GM12878 (cell line): ENCODE measurements around the gene CFAP47. TPM values are rescaled to one million over a fixed set of nuclear protein-coding genes. Genes with fewer than 3 reads are reported as not detected.

Experiments used
- ATAC-seq: fragments of 200-7000 bp; cut with Tn5 transposase; 3 replicates; pipeline ENCODE4 v1.9.1; 2020; ENCODE audit warnings: mild to moderate bottlenecking, moderate library complexity
- BruUV-seq: library from RNA; stranded (reverse); fragments of 400-500 nt; replicated peaks from 2 replicates; lab custom pipeline; 2021; lab: Mats Ljungman, UMichigan
- CTCF ChIA-PET: fragments of 300-600 bp; sonication (Branson Sonifier 250); formaldehyde crosslinking; extraction: SDS; loops from one replicate; lab custom pipeline; 2021; ENCODE audit warnings: inconsistent platforms; lab: Yijun Ruan, JAX
- POLR2A ChIA-PET: fragments of 350-600 bp; formaldehyde crosslinking; extraction: SDS; loops from one replicate; lab custom pipeline; 2021; ENCODE audit warnings: inconsistent platforms; lab: Charles Lee
- RAD21 ChIA-PET: fragments of 300-600 bp; sonication (Branson Sonifier 250); formaldehyde crosslinking; loops from one replicate; lab custom pipeline; 2023; ENCODE audit warnings: antibody characterized with exemption; ENCODE audit not compliant: unreplicated experiment; lab: Charles Lee
- SMC1A ChIA-PET: fragments of 300-600 bp; sonication (Branson Sonifier 250); formaldehyde crosslinking; loops from one replicate; lab custom pipeline; 2023; ENCODE audit not compliant: unreplicated experiment, uncharacterized antibody; lab: Charles Lee
- DNase-seq: peaks from one replicate; pipeline ENCODE4 v3.0.0-alpha.2; 2011; ENCODE audit warnings: low read depth, low spot score
- FAIRE-seq: peaks from 3 replicates; lab custom pipeline; 2011; peaks lifted over from hg19 to GRCh38; lab: Jason Lieb, UNC
- H2AFZ ChIP-seq: 2 replicates; pipeline ENCODE4 v1.6.0; 2011; ENCODE audit warnings: low read depth, low read length, control low read depth; ENCODE audit not compliant: control insufficient read depth
- H3K27ac ChIP-seq: 2 replicates; pipeline ENCODE4 v1.5.1; 2011; ENCODE audit warnings: control low read depth; ENCODE audit not compliant: control insufficient read depth, insufficient read depth
- H3K27me3 ChIP-seq, 2 experiments: replicated peaks in 1 of 2; 2 replicates each; pipeline versions ENCODE4 v1.6.0 to v1.6.1; 2011; ENCODE audit warnings: low read length in 1 of 2; ENCODE audit not compliant: control insufficient read depth in 2 of 2, insufficient read depth in 2 of 2
- H3K36me3 ChIP-seq, 2 experiments: 2 replicates each; pipeline ENCODE4 v1.5.1; 2011; ENCODE audit warnings: low read length in 1 of 2; ENCODE audit not compliant: control insufficient read depth in 2 of 2, insufficient read depth in 2 of 2
- H3K4me1 ChIP-seq: 2 replicates; pipeline ENCODE4 v1.6.1; 2011; ENCODE audit warnings: mild to moderate bottlenecking, low read length, moderate library complexity, mixed read lengths; ENCODE audit not compliant: control insufficient read depth, insufficient read depth
- H3K4me2 ChIP-seq: 2 replicates; pipeline ENCODE4 v1.6.0; 2011; ENCODE audit warnings: control low read depth; ENCODE audit not compliant: control insufficient read depth, insufficient read depth
- H3K4me3 ChIP-seq: fragments of 200-600 bp; sonication (generic); 2 replicates; pipeline ENCODE4 v1.5.1; 2016
- H3K79me2 ChIP-seq: 2 replicates; pipeline ENCODE4 v1.6.0; 2011; ENCODE audit warnings: low read length; ENCODE audit not compliant: control insufficient read depth, insufficient read depth
- H3K9ac ChIP-seq: 2 replicates; pipeline ENCODE4 v1.8.0; 2011; ENCODE audit warnings: low read length, control low read depth, mixed read lengths; ENCODE audit not compliant: control insufficient read depth, insufficient read depth
- H3K9me3 ChIP-seq: replicated peaks from 3 replicates; pipeline ENCODE4 v1.5.1; 2011; ENCODE audit warnings: mild to moderate bottlenecking, low read length; ENCODE audit not compliant: control insufficient read depth, insufficient read depth
- H4K20me1 ChIP-seq: 2 replicates; pipeline ENCODE4 v1.6.0; 2011; ENCODE audit not compliant: control insufficient read depth, insufficient read depth
- CHD4 ChIP-seq: fragments of 200-600 bp; sonication (generic); IDR thresholded peaks from 2 replicates; pipeline ENCODE4 v1.6.1; 2016; ENCODE audit warnings: mild to moderate bottlenecking
- FOS ChIP-seq: IDR thresholded peaks from 3 replicates; pipeline ENCODE4 v1.6.1; 2011; ENCODE audit warnings: borderline replicate concordance; ENCODE audit not compliant: insufficient read length; ENCODE audit errors: extremely low read depth
- HDAC2 ChIP-seq: fragments of 200-600 bp; sonication (generic); IDR thresholded peaks from 2 replicates; pipeline ENCODE4 v1.6.1; 2017
- HDGF ChIP-seq: fragments of 450-650 bp; IDR thresholded peaks from 2 replicates; pipeline ENCODE4 v1.6.1; 2016; ENCODE audit warnings: antibody characterized with exemption
- MEF2A ChIP-seq: IDR thresholded peaks from 2 replicates; pipeline ENCODE4 v1.6.1; 2011; ENCODE audit warnings: low read depth, mild to moderate bottlenecking, low read length, moderate library complexity; ENCODE audit not compliant: insufficient read depth
- MTA2 ChIP-seq: fragments of 450-650 bp; IDR thresholded peaks from 2 replicates; pipeline ENCODE4 v1.6.1; 2016; ENCODE audit warnings: low read depth, mild to moderate bottlenecking, moderate library complexity
- MYB ChIP-seq: fragments of 150-350 bp; IDR thresholded peaks from 2 replicates; pipeline ENCODE4 v1.6.1; 2014; ENCODE audit warnings: mild to moderate bottlenecking, low read depth, low read length, borderline replicate concordance
- POLR2AphosphoS5 ChIP-seq: IDR thresholded peaks from 2 replicates; pipeline ENCODE4 v1.6.1; 2011; ENCODE audit warnings: mild to moderate bottlenecking, low read length, inconsistent platforms
- RCOR1 ChIP-seq: conservative IDR thresholded peaks from 2 replicates; pipeline ENCODE4 v1.6.1; 2012; ENCODE audit warnings: low read depth, low read length, improper control_type of control experiment
- RFX5 ChIP-seq: IDR thresholded peaks from 2 replicates; pipeline ENCODE4 v1.6.1; 2011; ENCODE audit warnings: low read depth, low read length, improper control_type of control experiment
- SP1 ChIP-seq: IDR thresholded peaks from one replicate; pipeline ENCODE4 v1.6.1; 2011; ENCODE audit warnings: low read depth, low read length
- SUZ12 ChIP-seq: fragments of 200-600 bp; sonication (generic); IDR thresholded peaks from one replicate; pipeline ENCODE4 v1.6.1; 2018; ENCODE audit warnings: antibody characterized with exemption, mild to moderate bottlenecking; ENCODE audit not compliant: unreplicated experiment
- WGBS: methylation state at CpG from one replicate; pipeline ENCODE4 v1.1.6; 2016; ENCODE audit warnings: low lambda C conversion rate; ENCODE audit not compliant: insufficient replicate concordance, insufficient coverage; ENCODE audit errors: missing lambda C conversion rate; 5-methylcytosine and 5-hydroxymethylcytosine counted together
- in situ Hi-C: fragments of 300-500 bp; cut with MboI; formaldehyde crosslinking; loops from 9 replicates; pipeline ENCODE4 v1.14.3; 2018; ENCODE audit warnings: mixed read lengths
- intact Hi-C: fragments of 100-400 bp; cut with micrococcal nuclease; formaldehyde crosslinking; loops from one replicate; pipeline ENCODE4 v1.14.2; 2022; ENCODE audit not compliant: unreplicated experiment
- polyA plus RNA-seq, 11 experiments: library from polyadenylated mRNA; depleted of rRNA in 4 of 11; unstranded in 6 of 11; stranded (reverse) in 5 of 11; fragments of >200 nt; fragmentation: Nextera tagmentation in 4 of 11; fragmentation: Illumina TruSeq in 1 of 11; extraction: Ambion mirVana in 4 of 11; extraction: Trizol in 1 of 11; gene quantifications; 1 replicate in 1 of 11; 2 replicates in 10 of 11; pipeline versions ENCODE4 v1.2.1 to v1.2.3, GENCODE V29; 2011 to 2016; ENCODE audit warnings: inconsistent platforms in 2 of 11, missing spikeins in 2 of 11, low read depth in 1 of 11
- total RNA-seq, 4 experiments: library from RNA; depleted of rRNA in 3 of 4; stranded (reverse); fragments of >200 nt in 3 of 4; fragmentation: Illumina TruSeq in 1 of 4; extraction: Trizol in 1 of 4; gene quantifications; 2 replicates each; pipeline versions ENCODE4 v1.2.1 to v1.2.3, GENCODE V29; 2013 to 2021
- TF ChIP-seq, protein P1 (sequence below): fragments of 150-350 bp; IDR thresholded peaks from 2 replicates; pipeline ENCODE4 v1.6.1; 2014; ENCODE audit warnings: mild to moderate bottlenecking, low read depth, low read length
- TF ChIP-seq, protein P2 (sequence below): IDR thresholded peaks from 2 replicates; pipeline ENCODE4 v1.6.1; 2012; ENCODE audit warnings: low read depth, low read length, improper control_type of control experiment

The CFAP47 gene
- total and polyA plus RNA-seq, 10 of the 15 experiments (the other 5 are each of a cell fraction or from before 2014, with no cell fraction given): 0.02 to 0.88 (median 0.06) TPM; not detected in 3

DNA sequence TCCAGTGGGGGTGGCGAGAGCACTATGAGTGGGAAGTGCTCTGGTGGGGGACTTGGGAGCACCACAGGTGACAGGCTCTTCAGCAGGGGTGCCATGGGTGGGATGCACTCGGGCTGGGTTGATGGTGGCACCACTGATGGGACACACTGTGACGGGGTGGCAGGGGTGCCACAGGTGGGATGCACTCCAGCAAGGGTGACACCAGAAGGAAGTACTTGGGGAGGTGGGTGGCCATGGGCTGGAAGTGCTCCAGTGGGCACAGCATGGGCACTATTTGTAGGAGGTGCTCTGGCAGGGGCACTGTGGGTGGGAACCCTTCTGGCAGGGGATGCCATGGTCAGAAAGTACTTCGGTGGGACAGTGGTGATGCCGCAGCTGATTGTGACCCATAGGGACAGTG lies 346.6 kb downstream of the CFAP47 start:
- Histone ChIP-seq H3K36me3 (no peaks in the 10 kb centered on the region), H3K27ac (no peak overlapping the region), H3K4me3 (no peak overlapping the region), H4K20me1 (no peaks in the 10 kb centered on the region), H3K4me1 (no peaks in the 10 kb centered on the region), H2AFZ (no peak overlapping the region), H3K79me2 (no peaks in the 10 kb centered on the region), H3K9me3 (no peaks in the 10 kb centered on the region), H3K9ac (no peak overlapping the region), H3K4me2 (no peak overlapping the region), H3K27me3 (no peaks in the 10 kb centered on the region)
- ChIA-PET RAD21 (no interaction called here), SMC1A (no interaction called here), CTCF (no interaction called here), POLR2A (no interaction called here)
- no peak for DNase-seq
- in situ Hi-C loops (no loop called here), intact Hi-C loops (no loop called here)
- FAIRE-seq: no peak
- no TSS peak for BruUV-seq
- TF ChIP-seq, protein P1, sequence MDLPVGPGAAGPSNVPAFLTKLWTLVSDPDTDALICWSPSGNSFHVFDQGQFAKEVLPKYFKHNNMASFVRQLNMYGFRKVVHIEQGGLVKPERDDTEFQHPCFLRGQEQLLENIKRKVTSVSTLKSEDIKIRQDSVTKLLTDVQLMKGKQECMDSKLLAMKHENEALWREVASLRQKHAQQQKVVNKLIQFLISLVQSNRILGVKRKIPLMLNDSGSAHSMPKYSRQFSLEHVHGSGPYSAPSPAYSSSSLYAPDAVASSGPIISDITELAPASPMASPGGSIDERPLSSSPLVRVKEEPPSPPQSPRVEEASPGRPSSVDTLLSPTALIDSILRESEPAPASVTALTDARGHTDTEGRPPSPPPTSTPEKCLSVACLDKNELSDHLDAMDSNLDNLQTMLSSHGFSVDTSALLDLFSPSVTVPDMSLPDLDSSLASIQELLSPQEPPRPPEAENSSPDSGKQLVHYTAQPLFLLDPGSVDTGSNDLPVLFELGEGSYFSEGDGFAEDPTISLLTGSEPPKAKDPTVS: no peak
- no peak for TF ChIP-seq RFX5
- no peak for ATAC-seq
- 29% methylated on average over 5 of the region's 5 CpGs for WGBS

DNA sequence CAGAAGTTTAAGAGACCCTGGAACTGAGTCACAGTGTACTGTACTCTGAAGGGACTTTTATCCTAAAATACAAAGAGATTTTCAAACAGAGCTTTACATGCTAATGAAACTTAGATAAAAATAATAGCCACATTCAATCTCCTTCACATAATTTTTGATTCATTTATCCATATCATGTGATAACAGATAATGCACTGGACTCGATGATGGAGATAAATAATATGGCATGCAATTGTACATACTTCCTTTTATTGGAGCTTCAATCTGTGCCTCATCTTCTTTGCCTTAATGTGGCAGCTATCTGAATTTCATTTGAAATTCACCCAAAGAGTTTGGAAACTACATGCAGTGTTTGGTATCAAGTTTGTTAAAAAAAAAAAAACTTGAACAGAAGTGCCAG lies 390.6 kb downstream of the CFAP47 start:
- H3K27me3 ChIP-seq: no peaks in the 10 kb centered on the region
- no peak overlapping the region for H3K9ac ChIP-seq
- no TSS peak for BruUV-seq
- FAIRE-seq: no peak
- DNase-seq: no peak
- H4K20me1 ChIP-seq: no peaks in the 10 kb centered on the region
- in situ Hi-C loops (no loop called here), intact Hi-C loops (no loop called here)
- no peaks in the 10 kb centered on the region for H3K79me2 ChIP-seq
- no peak overlapping the region for H3K4me3 ChIP-seq
- POLR2A ChIA-PET: no interaction called here
- RAD21 ChIA-PET: no interaction called here
- H3K4me1 ChIP-seq: no peaks in the 10 kb centered on the region
- no peak overlapping the region for H3K4me2 ChIP-seq
- SMC1A ChIA-PET: no interaction called here
- 0% methylated on average over 1 of the region's 1 CpG for WGBS
- no peaks in the 10 kb centered on the region for H3K36me3 ChIP-seq
- H2AFZ ChIP-seq: no peak overlapping the region
- H3K9me3 ChIP-seq: no peaks in the 10 kb centered on the region
- ATAC-seq: no peak
- no peak overlapping the region for H3K27ac ChIP-seq
- CTCF ChIA-PET: no interaction called here
- TF ChIP-seq, protein P2, sequence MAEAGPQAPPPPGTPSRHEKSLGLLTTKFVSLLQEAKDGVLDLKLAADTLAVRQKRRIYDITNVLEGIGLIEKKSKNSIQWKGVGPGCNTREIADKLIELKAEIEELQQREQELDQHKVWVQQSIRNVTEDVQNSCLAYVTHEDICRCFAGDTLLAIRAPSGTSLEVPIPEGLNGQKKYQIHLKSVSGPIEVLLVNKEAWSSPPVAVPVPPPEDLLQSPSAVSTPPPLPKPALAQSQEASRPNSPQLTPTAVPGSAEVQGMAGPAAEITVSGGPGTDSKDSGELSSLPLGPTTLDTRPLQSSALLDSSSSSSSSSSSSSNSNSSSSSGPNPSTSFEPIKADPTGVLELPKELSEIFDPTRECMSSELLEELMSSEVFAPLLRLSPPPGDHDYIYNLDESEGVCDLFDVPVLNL: no peak
- no peak for TF ChIP-seq SP1
- TF ChIP-seq SUZ12: no peak
- no peak for TF ChIP-seq CHD4
- no peak for TF ChIP-seq MYB
- no peak for TF ChIP-seq MEF2A
- no peak for TF ChIP-seq HDGF
- TF ChIP-seq HDAC2: no peak
- TF ChIP-seq FOS: no peak
- TF ChIP-seq MTA2: no peak
- no peak for TF ChIP-seq RCOR1
- TF ChIP-seq POLR2AphosphoS5: no peak
